GM19035 (cell line): Measurements from ENCODE around the gene EHMT1.
"Not testable (repeated sequence)": the region's sequence is repeated elsewhere in the genome, so short reads cannot be mapped to it uniquely, and the experiment has no call there.

Source experiments
- ATAC-seq: cut with Tn5 transposase; IDR thresholded peaks from one replicate; pipeline ENCODE4 v1.9.1; 2021; ENCODE audit not compliant: unreplicated experiment

EHMT1 gene

DNA sequence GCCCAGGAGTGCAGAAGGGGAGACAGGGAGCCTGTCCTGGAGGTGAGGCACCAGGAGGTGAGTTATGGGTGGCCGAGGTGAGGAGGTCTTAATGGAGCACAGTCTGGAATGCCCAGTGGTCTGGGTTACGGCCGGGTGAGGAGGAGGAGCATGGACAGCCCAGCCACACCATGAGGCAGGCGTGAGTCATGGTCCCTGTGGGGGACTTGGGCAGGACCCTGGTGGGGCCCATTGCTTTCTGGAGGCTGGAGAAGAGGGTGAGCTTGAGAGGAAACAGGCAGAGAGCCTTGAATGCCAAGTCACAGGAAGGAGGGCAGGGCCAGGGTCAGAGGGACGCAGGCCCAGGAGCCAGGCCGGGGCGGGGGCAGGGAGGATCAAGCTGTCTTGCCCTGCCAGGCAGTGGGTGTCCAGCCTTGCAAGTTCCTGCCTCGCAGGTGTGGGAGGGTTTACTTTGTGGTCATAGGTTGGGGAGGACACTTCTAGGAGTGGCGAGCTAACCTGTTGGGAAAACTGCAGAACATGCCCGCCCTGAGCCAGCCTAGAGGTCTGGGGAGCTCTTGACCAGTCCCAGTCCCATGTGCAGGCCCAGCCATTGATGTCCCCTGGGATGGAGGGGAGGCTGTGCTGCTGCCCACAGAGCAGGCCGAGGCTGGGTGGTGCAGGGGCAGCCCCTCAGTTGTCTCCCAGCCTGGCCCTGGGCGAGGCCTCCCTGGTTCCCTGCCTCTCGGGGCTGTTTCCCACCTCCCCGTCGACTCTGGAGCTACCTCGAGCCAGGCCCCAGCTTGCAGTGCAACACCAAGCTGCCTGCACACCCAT lies 261.6 kb downstream of the EHMT1 start:
- ATAC-seq, result no peak

DNA sequence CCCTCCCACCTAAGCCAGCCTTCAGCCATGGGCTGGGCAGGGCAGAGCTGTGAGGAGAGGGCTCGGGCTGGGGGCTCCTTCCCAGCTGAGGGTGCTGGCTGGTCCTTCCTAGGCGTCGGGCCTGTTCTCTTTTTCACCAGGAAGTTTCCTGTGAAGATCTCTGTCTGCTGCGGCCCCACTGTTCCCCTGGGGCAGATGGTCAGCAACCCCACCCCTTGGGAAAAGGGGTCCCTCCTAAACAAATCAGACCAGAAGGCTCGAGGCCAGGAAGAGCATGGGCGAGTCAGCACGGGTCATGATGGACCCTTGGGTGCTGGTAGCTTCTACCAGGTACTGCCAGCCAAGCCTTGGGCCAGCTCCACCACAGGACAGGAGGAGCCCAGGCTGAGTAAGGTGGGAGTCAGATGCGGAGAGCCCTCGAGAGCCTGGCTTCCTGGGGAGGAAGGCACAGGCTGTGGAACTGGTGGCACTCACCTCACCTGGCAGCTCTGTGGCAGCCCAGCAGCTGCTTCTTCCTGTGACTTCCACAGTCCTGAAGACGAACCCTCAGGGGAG lies 262.2 kb downstream of the EHMT1 start:
- ATAC-seq, result no peak

DNA sequence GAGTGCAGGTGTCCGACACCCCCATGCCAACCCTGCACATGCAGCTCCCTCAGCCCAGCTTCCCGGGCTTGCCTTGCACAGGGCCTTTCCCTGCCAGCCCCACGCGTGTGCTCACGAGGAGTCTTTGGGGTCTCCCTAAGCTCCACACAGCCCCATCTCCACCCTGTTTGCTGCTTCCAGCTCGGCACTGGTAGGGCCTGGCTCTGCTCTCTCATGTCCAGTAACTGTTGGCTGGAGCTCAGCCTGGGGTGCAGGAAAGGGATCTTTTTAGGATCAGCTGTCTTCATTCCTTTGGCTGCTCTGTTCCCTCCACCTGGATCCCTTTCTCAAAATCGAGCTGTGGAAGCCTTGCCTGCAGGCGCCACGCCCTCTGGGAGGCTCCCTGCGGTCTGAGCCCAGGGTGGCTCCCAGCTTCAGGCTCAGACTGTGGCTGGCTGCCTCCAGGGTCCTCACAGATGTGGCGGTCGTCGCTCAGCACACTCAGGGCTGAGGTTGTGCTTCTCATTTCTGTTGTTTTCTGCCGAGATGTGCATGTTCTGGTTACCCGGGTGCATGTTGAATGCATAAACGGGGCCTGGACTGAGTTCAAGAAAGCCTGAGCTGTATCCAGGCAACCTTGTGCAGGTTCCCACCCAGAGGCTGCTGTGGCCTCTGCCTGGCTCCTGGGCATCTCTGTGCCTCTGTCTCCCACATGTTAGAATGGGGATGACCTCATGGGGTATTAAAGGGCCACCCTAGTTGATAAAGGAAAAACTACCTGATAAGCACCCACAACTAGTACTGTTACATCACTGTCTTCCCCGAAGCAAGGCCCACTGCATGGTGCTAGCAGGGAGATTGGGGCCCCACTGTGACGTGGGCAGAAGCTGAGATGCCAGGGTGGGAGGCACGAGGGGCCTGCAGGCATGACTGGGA lies 263.0 kb downstream of the EHMT1 start:
- ATAC-seq, result no peak

DNA sequence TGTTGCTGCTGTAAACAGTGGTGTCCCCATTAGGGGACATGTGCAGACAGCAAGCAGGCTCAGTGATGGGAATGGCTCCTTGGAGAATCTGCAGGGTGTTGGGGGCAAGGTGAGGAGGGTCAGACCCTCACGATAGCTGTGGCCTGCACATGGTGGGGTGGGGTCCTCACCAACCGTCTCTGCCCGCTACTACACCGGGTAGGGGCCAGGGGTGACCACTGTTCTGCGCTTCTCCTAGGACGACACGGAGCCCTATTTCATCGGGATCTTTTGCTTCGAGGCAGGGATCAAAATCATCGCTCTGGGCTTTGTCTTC lies 263.7 kb downstream of the EHMT1 start:
- no peak for ATAC-seq

DNA sequence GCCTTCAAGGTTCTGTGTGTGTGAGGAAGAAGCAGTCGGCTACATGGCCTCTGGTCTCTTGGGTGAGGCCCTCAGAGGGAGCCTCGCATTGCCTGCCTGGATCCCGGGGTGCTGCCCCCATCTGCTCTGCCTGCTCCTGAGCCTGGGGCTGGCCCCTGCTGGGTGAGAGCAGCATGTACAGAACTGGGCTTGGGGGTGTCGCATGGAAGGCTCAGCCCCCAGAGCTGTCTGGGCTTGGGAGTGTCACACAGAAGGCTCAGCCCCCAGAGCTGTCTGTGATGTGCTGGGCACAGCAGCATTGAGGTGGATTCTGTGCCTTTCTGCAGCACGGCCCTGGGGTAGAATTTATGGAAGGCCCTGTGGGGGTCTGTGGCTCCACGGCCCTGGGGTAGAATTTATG lies 265.2 kb downstream of the EHMT1 start:
- ATAC-seq, result not testable (repeated sequence)

DNA sequence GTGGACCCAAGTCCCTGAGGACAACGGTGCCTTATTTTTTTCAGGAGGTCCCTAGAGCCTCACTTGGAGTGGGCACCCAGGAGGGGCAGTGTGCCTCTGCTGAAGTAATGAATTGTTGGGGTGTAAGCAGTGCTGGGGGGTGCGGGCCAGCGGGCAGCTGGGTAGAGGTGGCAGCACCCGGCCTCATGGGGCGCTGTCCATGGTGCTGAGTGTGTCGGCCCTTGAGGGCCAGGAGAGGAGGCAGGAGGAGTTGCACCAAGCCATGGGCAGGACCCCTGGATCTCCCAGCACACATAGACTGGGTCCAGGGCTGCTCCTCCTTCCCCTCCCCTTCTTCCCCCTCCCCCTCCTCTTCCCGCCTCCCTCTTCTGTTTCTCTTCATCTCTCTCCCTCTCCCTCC lies 265.7 kb downstream of the EHMT1 start:
- ATAC-seq, result not testable (repeated sequence)

DNA sequence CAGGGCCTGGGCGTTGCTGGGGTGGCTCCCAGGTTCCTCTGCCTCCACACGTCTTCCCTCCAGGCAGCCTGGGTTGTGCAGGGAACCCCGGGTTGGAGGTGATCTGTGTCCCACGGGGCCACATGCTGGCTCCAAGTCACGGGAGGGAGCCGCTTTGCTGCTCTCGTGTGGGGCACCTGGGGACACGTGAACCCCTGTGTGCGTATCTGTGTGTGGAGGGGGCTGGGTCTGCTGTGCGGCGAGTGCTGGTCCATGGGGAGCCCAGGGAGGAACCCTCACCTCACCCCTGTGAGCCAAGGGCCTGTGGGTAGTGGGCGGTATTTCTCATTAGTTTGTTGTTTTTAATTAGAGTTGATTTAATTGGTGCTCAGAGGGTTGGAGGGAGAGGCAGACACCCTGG lies 266.3 kb downstream of the EHMT1 start:
- ATAC-seq, result not testable (repeated sequence)
